NCI-H82 (cell line): ENCODE measurements around the gene GNPTG.

Experiments used
- DNase-seq: peaks from one replicate; lab custom pipeline; 2025; lab: John Stamatoyannopoulos, UW

GNPTG gene

DNA sequence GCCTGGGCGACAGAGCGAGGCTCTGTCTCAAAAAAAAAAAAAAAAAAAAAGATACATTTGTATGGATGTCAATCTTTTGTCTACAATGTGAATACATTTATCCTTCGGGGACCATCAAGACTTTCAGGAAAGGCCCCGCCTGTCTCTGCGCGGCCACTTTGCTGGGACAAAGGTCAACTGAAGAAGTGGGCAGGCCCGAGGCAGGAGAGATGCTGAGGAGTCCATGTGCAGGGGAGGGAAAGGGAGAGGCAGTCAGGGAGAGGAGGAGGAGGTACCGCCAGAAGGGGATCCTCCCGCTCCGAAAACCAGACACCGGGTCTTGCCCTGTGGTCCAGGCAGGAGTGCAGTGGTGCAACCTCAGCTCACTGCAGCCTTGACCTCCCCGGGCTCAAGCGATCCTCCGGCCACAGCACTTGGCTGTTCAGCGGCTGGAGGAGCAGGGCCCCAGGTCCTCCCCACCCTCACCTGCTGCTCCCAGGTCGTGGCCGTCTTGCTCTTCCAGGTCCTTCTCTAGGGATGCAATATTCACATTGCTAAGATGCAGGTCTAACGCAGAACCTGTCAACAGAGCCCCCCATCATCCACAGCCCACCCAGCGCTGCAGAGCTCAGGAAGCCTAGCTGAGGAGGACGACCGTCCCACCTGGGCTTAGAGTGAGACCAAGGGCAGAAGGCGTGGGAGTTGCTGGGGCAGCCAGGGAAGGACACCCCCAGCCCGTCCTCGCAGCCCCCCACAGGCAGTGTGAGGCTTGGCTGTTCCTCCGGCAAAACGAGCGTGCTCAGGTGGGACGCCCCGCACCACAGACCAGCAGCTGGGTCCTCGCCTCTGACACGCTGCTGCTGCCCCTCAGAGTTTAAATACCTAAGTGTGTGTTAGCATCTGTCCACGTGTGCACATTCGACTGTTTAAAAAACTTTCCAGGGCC lies 19.6 kb downstream of the GNPTG start:
- no peak for DNase-seq

DNA sequence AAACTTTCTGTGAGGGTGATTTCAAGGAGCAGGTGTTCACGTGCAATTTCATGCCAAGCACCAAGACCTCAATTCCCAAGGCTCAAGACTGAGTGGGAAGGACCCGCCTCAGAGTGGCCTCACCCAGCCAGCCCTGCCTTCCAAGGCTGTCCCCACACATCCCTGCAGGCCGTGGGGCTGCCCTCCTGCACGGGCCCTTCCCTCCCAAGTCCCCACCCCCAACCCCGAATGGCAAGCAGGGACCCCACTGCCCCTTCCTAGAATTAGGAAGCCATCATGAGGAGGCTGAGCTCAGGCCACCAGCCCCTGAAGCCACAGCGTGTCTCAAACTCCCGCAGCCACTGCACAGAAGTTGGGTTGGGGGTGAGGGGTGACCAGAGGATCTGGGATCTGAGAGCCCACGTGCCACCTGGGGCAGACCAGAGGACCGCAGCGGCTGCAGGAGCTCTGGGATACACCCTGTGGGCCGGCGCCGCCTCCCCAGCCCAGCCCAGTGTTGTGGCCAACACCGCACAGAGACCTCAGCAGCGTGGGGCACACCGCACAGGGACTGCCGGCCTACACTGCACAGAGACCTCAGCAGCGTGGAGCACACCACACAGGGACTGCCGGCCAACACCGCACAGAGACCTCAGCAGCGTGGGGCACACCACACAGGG lies 20.7 kb downstream of the GNPTG start:
- no peak for DNase-seq

DNA sequence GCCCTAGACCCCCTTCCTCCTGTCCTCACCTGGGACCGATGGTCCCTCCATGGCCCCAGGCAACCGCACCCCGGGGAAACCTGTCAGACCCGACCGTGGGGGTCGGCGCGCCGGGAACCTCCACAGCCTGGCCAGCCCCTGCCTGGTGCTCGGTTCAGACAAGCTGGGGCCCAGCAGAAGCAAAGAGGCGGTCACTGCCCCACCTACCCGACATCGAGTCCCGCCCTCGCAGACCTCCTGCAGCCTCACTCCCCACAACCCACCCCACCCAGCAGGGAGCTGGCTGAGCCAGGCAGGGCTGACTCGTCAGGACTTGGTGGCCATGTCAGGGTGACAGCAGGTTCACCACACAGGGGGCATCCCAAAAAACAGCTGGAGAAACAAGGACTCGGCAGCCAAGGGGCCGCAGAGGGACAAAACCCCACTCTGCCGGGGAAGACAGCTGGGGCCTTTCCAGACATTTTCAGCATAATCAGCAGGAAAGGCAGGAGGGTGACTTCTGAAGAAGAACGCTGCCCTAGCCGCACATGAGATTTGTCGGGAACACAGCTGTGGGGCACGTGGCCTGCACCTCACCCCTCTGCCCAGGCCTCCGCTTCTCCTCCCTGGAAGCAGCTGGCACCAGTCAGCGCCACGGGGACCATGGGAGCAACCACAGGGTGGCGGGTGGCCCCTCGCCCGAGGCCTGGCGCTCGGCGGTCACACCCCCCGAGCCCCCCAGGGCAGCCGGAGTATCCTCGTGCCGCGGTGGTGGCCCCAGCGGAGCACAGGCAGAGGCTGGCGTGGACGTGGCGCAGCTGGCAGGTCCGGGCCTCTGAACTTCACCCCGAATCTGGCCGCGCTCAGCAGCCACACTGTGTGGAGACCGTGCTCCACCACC lies 22.9 kb downstream of the GNPTG start:
- no peak for DNase-seq

DNA sequence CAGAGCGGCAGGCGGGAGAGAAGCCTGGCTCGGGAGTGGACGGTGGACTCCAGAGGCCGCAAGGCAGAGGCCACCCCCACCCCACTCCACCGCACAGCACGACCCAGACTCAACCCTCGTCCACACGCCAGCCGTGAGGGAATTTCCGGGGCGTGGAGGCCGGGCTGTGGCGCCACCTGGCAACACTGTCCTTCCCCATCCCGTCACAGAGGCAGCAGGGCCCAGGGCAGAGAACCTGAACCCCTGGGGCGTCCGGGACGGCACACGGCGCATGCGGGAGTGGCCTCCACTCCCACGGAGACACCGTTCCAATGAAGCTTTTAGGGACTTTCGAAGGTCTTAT lies 23.5 kb downstream of the GNPTG start:
- no peak for DNase-seq

DNA sequence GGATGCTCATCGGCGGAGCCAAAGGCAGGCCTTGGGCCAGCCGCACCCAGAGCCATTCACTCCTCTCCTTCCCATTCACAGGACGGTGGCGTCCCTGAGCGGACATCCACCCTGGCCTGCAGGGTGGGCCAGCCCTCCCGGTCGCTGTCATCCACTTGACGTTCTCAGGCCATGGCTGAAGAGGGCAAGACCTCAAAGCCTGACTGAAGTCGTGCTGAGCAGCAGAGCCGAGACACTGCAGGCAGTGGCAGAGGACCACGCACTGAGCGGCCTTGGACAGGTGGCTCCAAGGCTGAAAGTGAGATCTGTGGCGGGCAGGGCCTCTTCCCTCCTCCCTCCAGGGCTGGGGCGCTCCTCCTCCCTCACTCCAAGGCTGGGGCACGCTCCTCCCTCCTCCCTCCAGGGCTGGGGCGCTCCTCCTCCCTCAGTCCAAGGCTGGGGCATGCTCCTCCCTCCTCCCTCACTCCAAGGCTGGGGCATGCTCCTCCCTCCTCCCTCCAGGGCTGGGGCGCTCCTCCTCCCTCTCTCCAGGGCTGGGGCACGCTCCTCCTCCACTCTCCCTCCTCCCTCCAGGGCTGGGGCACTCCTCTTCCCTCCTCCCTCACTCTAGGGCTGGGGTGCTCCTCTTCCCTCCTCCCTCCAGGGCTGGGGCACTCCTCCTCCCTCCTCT lies 24.1 kb downstream of the GNPTG start:
- DNase-seq, result no peak

DNA sequence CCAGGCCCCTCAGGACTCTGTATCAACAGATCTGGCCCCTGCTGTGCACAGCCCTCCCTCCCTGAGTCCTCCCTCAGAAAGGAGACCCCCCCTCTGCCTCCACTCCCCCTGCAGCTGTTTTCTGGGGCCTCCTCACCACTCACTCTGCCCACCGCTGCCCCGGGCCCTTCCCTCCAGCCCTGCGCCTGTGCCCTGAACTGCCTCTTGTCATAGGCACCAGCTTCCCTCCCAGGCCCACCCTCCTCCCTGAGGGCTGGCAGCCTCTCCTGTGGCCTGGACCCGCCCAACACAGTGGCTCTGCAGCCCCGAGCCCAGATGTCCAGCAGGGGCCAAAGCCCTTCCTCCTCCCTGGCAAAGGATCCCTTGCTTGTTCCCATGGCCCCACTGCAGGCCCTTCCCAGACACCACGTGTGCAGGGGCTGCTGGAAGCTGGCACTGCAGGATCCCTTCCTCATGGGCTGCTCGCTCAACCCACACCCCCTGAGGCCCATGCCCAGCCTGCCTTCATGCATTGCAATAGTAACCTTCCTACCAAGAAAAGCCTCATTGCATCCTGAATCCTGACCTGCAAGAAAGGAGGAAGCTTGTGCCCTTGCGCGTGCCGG lies 25.8 kb downstream of the GNPTG start:
- no peak for DNase-seq

DNA sequence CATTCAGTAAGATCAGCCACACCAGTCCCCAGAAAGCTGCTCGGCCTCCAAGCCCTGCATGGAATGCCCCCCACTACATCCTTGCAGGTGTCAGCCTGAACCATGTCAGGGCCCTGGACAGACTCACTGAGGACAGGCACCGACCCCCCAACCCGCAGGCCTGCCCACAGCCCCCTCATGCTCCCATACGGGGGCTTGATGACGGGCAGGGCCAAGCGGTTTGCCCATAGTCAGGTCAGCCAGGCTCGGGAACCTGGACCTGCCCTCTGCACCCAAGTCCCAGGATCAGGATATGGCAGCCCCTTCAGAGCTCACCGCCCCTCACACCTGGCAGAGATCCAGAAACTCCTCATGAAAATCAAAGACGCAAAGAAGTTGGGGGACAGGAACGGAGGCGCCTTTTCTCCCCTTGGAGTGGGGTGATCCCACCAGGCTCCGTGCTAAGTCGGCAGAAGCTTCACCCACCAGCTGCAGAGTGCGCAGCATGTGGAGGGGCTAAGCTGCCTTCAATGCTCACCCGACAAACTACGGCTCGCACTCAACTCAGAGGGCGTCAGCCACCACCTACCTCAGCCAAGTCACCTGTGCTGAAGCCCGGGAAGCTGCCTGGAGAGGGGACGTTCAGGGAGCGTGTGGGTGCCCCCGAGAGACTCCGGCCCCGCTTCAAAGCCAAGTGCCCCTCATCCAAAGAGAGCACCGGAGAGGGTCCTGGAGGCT lies 26.5 kb downstream of the GNPTG start:
- no peak for DNase-seq

DNA sequence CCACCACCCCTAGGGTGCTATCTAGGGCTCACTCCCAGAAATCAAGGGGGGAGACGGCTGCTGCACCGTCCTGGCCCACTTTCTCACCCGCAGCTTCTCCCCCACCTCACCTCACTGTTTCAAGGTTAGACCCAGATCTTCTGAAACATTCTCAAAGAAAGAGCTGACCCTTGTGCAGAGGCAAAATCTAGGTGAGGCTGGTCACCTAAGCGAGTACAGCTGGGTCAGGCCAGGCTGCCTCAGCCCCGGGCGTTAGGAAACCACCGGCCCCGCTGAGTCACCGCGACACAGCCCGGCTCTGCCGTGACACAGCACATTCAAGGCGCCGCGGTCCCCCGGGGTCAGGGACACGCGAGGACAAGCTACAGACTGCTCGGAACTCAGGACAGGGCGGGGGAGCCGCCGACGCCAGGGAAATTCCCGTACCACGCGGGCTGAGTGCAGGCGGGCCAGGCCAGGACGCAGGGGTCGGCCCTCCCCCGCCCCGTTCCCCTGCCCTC lies 27.1 kb downstream of the GNPTG start:
- DNase-seq, result peak; percentile 28

DNA sequence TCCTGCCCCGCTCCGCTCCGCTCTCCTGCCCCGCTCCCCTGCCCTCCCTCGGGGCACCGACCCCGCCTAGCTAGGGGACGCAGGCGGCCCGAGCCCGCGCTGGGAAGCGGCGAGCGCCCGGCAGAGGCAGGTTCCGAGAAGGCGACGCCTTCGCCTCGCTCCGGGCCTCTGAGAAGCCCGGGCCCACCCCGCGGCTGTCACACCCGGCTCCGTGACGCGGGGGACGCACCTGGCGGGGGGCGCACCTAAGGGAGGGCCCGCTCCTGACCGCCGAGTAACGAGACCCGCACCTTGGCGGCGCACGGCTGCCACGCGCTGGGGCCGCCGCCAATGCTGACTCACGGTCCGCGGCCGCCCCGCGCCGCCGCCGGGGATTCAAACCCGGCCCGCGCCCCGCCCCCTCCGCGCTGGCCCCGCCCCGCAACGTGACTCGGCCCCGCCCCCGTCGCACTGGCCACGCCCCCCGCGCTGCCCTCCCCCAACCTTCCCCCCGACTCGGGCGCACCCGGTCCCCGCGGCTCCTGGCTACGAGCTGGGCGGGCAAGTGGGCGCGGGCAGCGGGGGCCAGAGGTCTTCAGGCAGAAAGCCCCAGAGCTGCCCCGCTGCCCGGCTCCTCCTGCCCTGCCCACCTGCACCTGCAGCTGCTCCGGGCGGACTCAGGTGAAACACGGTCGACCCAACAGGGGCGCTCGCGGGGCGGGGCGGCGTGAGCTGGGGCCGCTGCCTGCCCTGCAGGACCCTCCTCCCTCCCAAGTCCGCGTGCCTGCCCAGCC lies 27.8 kb downstream of the GNPTG start:
- DNase-seq, result peak; percentile 36

DNA sequence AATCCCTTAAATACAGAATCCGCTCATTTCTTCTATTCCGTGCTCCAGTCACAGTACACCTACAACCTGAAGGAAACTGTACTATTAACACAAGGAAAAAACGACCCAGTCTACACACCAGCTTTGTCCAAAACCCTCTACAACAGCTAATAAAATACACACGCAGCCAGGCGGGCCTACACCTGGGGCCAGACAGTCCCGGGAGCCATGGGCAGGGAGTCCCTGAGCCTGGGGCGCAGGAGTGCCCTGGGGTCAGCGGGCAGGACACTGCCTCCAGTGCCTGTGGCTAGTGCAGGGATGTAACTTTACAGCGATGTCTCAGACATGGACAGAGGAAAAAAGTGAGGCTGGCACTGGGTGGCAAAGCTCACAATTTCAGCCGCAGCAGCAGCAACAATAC lies 28.5 kb downstream of the GNPTG start:
- DNase-seq, result no peak

DNA sequence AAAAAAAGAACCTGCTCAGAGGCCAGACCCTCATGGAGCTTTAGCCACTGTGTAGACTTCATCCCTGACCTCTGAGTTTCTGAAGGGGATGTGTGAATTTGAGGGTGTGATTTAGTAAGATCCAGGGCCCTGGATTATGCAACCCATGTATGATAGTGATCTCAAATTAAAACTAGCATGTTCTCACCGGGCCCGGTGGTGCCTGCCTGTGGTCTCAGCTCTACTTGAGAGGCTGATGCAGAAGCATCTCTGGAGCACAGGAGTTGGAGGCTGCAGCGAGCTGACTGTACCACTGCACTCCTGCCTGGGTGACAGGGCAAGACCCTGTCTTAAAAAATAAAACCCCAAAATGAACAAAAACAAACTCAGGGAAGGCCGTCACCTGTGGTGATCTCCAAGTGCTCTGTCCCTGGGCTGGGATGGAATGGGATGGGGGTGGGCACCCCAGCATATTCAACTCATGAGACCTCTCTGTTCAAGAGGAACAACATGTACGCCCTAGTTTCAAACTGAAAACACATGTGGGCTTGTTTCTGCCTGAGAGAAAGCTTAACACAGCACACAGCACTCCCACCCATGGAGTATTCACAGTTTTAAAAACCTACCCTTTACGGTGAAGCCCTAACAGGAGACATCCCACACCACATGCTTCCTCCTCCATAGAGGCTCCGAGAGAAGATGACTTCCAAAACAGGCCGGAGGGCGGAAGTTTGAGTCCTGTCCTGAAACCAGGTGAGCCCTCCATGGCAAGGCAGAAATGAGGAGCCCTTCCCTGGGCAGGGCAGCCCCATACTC lies 30.1 kb downstream of the GNPTG start:
- no peak for DNase-seq

DNA sequence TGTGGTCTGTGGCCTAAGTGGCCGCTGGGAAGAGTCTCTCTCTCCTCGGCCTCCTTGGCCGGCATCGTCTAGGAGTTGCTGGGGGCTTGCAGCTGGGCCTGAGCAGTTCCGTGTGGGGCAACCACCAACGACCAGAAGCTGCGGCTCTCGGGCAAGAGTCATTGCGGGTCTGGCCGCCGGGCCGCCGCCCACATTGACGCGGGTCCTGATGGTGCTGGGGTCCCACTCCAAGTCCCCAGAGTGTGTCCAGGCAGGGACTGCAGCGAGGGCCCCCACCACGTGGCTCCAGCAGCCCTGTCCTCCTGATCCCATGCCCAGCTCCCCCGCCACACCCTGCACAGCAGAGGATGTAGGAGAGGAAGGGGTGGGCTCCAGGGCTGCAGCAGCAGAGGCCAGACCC lies 31.8 kb downstream of the GNPTG start:
- DNase-seq, result no peak

DNA sequence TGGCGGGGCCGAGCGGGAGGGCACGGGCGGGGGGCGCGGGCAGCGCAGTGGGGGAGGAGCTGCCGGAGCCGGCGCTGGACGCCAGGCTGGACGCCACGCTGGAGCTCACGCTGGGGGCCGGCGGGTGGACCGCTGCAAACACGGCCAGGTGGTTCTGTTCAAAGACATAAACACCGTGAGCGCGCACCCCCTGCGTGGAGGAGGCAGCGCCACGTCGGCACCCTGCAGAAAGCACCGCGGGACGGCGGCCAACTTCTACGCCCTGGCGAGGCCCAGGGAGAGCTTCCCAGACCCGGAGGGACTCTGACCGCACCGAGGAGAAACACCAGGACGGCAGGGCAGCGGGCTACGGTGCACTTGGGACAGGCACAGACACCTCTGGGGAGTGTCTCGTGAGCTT lies 33.5 kb downstream of the GNPTG start:
- no peak for DNase-seq

DNA sequence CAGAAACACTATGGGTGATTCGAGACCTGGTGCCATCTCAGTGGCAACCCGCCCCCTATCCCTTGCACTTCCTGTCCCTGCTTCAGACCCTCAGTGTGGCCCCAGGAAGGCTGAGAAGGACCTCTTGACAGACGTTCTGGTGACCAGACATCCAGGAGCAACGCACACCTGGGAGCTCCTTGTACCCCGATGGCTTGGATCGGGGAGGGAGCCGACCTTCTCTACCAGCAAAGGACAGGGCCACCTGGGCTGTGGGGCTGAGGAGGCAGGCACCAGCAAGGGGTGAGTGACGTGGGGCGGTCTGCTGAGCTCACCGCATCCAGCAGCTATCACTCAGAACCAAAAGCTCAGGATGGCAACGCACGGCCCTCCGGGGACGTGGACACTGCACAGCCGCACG lies 35.6 kb downstream of the GNPTG start:
- no peak for DNase-seq

DNA sequence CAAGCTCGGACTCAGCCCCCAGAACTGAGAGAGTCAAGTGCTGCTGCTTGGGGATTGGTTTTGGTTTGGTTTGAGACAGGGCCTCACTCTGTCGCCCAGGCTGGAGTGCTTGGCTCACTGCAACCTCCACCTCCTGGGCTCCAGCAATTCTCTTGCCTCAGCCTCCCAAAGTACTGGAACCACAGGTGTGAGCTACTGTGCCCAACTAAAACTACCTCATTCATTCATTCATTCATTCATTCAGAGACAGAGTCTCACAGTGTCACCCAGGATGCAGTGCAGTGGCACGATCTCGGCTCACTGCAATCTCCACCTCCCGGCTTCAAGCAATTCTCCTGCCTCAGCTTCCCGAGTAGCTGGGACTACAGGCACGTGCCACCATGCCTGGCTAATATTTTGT lies 38.0 kb downstream of the GNPTG start:
- no peak for DNase-seq

DNA sequence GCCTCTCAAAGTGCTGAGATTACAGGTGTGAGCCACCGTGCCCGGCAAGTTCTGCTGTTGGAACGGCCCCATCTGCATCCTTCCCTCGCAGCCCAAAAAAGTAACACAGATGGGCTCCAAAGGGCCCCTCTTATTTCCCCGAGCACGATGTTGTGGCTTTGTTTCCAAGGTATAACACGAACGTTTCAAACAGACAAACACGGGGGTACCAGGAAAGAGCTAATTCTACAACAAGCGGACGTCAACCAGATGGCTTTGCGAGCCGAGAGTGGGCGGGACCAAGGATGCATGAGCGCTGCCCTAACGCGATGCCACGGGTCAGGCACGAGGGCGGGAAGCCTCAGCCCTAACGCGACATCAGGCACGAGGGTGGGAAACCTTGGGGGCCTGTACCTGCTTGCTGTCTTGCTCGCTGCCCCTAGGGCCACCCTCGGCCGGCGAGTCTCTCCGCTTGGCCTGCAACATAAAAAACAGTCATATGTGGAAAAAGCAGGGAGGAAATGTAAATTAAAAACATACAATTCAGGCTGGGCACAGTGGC lies 38.6 kb downstream of the GNPTG start:
- DNase-seq, result no peak

DNA sequence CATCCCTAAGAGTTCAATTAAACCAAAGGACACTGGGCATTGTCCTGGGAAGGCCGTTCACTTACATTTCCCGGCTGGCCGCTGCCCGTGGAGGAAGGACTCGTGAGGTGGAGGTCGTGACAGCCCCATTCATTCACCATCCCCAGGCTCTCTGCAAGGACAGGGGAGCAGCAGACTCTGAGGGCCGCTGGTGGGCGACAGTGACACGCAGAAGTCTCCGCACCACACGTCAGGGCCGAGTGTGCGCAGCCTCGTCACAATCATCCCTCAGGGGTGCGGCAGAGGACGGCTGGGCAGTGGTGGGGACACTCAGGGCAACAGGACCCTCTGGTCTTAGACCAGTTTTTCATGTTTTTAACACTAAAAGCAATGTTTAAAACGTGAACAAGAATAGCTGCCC lies 41.1 kb downstream of the GNPTG start:
- no peak for DNase-seq

DNA sequence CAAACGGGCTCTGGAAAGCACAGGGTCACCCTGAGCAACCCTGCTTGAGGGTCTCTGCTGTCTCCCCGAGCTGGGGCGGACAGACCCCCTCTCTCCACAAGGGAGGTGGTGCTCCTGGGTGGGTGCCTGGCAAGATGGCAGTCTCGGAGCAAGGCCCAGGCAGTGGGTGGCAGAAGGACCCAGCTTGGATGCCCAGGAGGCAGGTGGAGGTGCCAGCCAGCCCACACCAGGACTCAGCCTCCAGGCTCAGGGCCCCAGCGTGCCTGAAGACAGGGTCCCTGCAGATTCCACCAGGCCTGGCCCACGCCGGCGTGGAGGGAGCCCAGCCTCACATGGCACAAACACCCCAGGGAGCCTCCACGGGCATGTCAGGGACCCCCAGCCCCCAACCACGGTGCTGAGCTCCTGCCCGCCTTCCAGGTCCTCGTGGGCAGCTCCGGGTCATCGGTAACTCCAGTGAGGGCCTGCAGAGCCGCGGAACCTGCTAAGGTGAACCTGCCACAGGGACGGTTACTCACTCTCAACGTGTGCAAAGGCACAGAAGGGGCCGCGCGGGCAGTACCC lies 42.0 kb downstream of the GNPTG start:
- no peak for DNase-seq
